Endothelial cell of umbilical vein (primary cell): ENCODE results near the gene ITGAE. TPM values are rescaled to one million over a fixed set of nuclear protein-coding genes. Genes with fewer than 3 reads are reported as not detected.

ENCODE experiments used
- BruUV-seq: library from RNA; stranded (reverse); fragments of 400-500 nt; replicated peaks from 2 replicates; lab custom pipeline; 2021; lab: Mats Ljungman, UMichigan
- CTCF ChIA-PET: fragments of 300-600, 350-600 bp; sonication (Branson Sonifier 250); formaldehyde crosslinking; loops from one replicate; lab custom pipeline; 2021; ENCODE audit warnings: antibody characterized with exemption, inconsistent platforms; lab: Charles Lee
- POLR2A ChIA-PET: fragments of 300-600, 350-600 bp; sonication (Branson Sonifier 250); formaldehyde crosslinking; loops from one replicate; lab custom pipeline; 2021; ENCODE audit warnings: antibody characterized with exemption, inconsistent platforms; lab: Charles Lee
- DNase-seq: peaks from one replicate; pipeline ENCODE4 v3.0.0-alpha.2; 2011; ENCODE audit warnings: low read depth, low spot score
- FAIRE-seq: peaks from 2 replicates; lab custom pipeline; 2011; peaks lifted over from hg19 to GRCh38; lab: Jason Lieb, UNC
- H2AFZ ChIP-seq: 2 replicates; pipeline ENCODE4 v1.6.0; 2012; ENCODE audit warnings: low read depth, low read length, control low read depth, inconsistent platforms
- H3K27ac ChIP-seq: 2 replicates; pipeline ENCODE4 v1.5.1; 2011; ENCODE audit warnings: low read depth, mild to moderate bottlenecking, control low read depth, low read length, moderate library complexity; ENCODE audit not compliant: insufficient read depth
- H3K27me3 ChIP-seq, 2 experiments: 2 replicates each; pipeline versions ENCODE4 v1.6.0 to v1.6.1; 2011; ENCODE audit warnings: low read length in 2 of 2, mixed read lengths in 1 of 2; ENCODE audit not compliant: control insufficient read depth in 2 of 2, insufficient read depth in 2 of 2
- H3K36me3 ChIP-seq, 2 experiments: 2 replicates in 1 of 2; 3 replicates in 1 of 2; pipeline ENCODE4 v1.5.1; 2011; ENCODE audit warnings: low read length in 2 of 2, mild to moderate bottlenecking in 1 of 2, moderate library complexity in 1 of 2; ENCODE audit not compliant: control insufficient read depth in 2 of 2, insufficient read depth in 2 of 2; ENCODE audit errors: extremely low read depth in 1 of 2
- H3K4me1 ChIP-seq: 3 replicates; pipeline ENCODE4 v1.5.1; 2011; ENCODE audit warnings: mild to moderate bottlenecking, low read length; ENCODE audit not compliant: control insufficient read depth, insufficient read depth; ENCODE audit errors: extremely low read depth
- H3K4me2 ChIP-seq: 2 replicates; pipeline ENCODE4 v1.6.1; 2011; ENCODE audit warnings: low read length, control low read depth, mixed read lengths; ENCODE audit not compliant: insufficient read depth
- H3K4me3 ChIP-seq, 3 experiments: fragments of 200-600 bp in 1 of 3; sonication (generic), shearing (Covaris generic) in 1 of 3; replicated peaks in 1 of 3; 2 replicates each; pipeline ENCODE4 v1.5.1; 2011 to 2016; ENCODE audit warnings: control low read depth in 3 of 3, low read length in 3 of 3, mild to moderate bottlenecking in 2 of 3, inconsistent platforms in 1 of 3, low read depth in 1 of 3, moderate library complexity in 1 of 3; ENCODE audit not compliant: insufficient read depth in 1 of 3
- H3K79me2 ChIP-seq: 2 replicates; pipeline ENCODE4 v1.6.0; 2012; ENCODE audit warnings: low read length, inconsistent platforms; ENCODE audit not compliant: control insufficient read depth, insufficient read depth
- H3K9ac ChIP-seq: replicated peaks from 2 replicates; pipeline ENCODE3; 2011; ENCODE audit warnings: low read length, control low read depth; ENCODE audit not compliant: insufficient read depth; ENCODE audit errors: extremely low read depth
- H3K9me1 ChIP-seq: replicated peaks from 3 replicates; pipeline ENCODE4 v1.6.0; 2011; ENCODE audit warnings: mild to moderate bottlenecking, low read length; ENCODE audit not compliant: control insufficient read depth, insufficient read depth; ENCODE audit errors: extremely low read depth
- H3K9me3 ChIP-seq: replicated peaks from 2 replicates; pipeline ENCODE4 v1.5.1; 2012; ENCODE audit warnings: low read length, inconsistent platforms; ENCODE audit not compliant: control insufficient read depth, insufficient read depth
- H4K20me1 ChIP-seq: replicated peaks from 2 replicates; pipeline ENCODE3; 2011; ENCODE audit warnings: mild to moderate bottlenecking, low read length; ENCODE audit not compliant: control insufficient read depth, insufficient read depth; ENCODE audit errors: extremely low read depth
- CTCF ChIP-seq, 2 donors: IDR thresholded peaks; 1 replicate in 1 of 2; 2 replicates in 1 of 2; pipeline ENCODE4 v1.5.1; 2011; ENCODE audit warnings: low read length in 2 of 2, mild to moderate bottlenecking in 2 of 2, moderate library complexity in 2 of 2, control low read depth in 1 of 2, inconsistent platforms in 1 of 2, low read depth in 1 of 2; ENCODE audit not compliant: insufficient read depth in 1 of 2; ENCODE audit errors: extremely low read depth in 1 of 2
- EZH2 ChIP-seq: IDR thresholded peaks from 2 replicates; pipeline ENCODE4 v1.6.1; 2012; ENCODE audit warnings: borderline replicate concordance, low read depth, mild to moderate bottlenecking, moderate library complexity, low read length, inconsistent platforms; ENCODE audit not compliant: severe bottlenecking
- FOS ChIP-seq: IDR thresholded peaks from 2 replicates; pipeline ENCODE4 v1.6.1; 2011; ENCODE audit warnings: mild to moderate bottlenecking, low read length, moderate library complexity, borderline replicate concordance; ENCODE audit not compliant: insufficient read depth
- GATA2 ChIP-seq: IDR thresholded peaks from 2 replicates; pipeline ENCODE4 v1.7.0; 2011; ENCODE audit warnings: low read depth, mild to moderate bottlenecking, moderate library complexity, mixed read lengths, low read length; ENCODE audit not compliant: insufficient read length, insufficient read depth
- JUN ChIP-seq: IDR thresholded peaks from 2 replicates; pipeline ENCODE4 v1.6.1; 2011; ENCODE audit warnings: borderline replicate concordance, low read depth; ENCODE audit not compliant: insufficient read length, insufficient read depth
- MAX ChIP-seq: IDR thresholded peaks from 2 replicates; pipeline ENCODE4 v1.6.1; 2011; ENCODE audit not compliant: insufficient read depth, insufficient read length
- MYC ChIP-seq: IDR thresholded peaks from one replicate; pipeline ENCODE4 v1.6.1; 2011; ENCODE audit warnings: mild to moderate bottlenecking, low read depth, low read length
- POLR2A ChIP-seq: IDR thresholded peaks from 2 replicates; pipeline ENCODE4 v1.6.1; 2012; ENCODE audit warnings: low read depth, mild to moderate bottlenecking, control low read depth, low read length
- POLR2AphosphoS5 ChIP-seq: IDR thresholded peaks from 2 replicates; pipeline ENCODE4 v1.6.1; 2012; ENCODE audit warnings: low read depth, mild to moderate bottlenecking, control low read depth, low read length, moderate library complexity; ENCODE audit not compliant: insufficient read depth
- dilution Hi-C: fragments of 300-500 bp; cut with MboI; formaldehyde crosslinking; loops from one replicate; pipeline ENCODE4 v1.15.0; 2019; ENCODE audit warnings: low sequenced_read_pairs; ENCODE audit not compliant: extremely low pct_ligation_motif_present
- intact Hi-C: fragments of 100-400 bp; cut with micrococcal nuclease; formaldehyde crosslinking; loops from one replicate; pipeline ENCODE4 v1.10.0; 2022
- polyA plus RNA-seq, 4 experiments: library from polyadenylated mRNA; depleted of rRNA in 3 of 4; stranded (reverse) in 3 of 4; unstranded in 1 of 4; fragments of >200 nt; gene quantifications; 2 replicates each; pipeline versions ENCODE4 v1.2.1 to v1.2.3, GENCODE V29; 2011 to 2012; ENCODE audit warnings: missing spikeins in 1 of 4
- total RNA-seq: library from RNA; stranded (reverse); gene quantifications from 2 replicates; pipeline ENCODE4 v1.2.3, GENCODE V29; 2021

The ITGAE gene
- total and polyA plus RNA-seq, 2 donors (not counting 3 experiments of a cell fraction or from before 2014, with no cell fraction given): 29.6 to 71.6 TPM

GRCh38 chr17:3754066-3754457 lies 46.9 kb downstream of the ITGAE start:
- no peaks in the 10 kb centered on the region for H3K9me1 ChIP-seq
- no peak overlapping the region for H3K4me3 ChIP-seq
- no peak for TF ChIP-seq EZH2
- no peak for TF ChIP-seq GATA2
- no peak for TF ChIP-seq FOS
- no peak for TF ChIP-seq MYC
- no peak for TF ChIP-seq POLR2AphosphoS5
- TF ChIP-seq POLR2A: no peak
- TF ChIP-seq MAX: no peak
- TF ChIP-seq CTCF (IDR thresholded peaks at IDR 0.05; ENCODE audit: extremely low read depth in 1 of 2, insufficient read depth in 1 of 2, low read depth in 1 of 2, low read length in 2 of 2): no peak
- no peak for TF ChIP-seq JUN
- FAIRE-seq (no peak), DNase-seq (no peak)
- no TSS peak for BruUV-seq
- no peaks in the 10 kb centered on the region for H3K36me3 ChIP-seq
- no peaks in the 10 kb centered on the region for H3K27me3 ChIP-seq
- dilution Hi-C loops (no loop called here), intact Hi-C loops (no loop called here)
- no peak overlapping the region for H3K4me2 ChIP-seq
- POLR2A ChIA-PET: no interaction called here
- H3K79me2 ChIP-seq: no peaks in the 10 kb centered on the region
- no peaks in the 10 kb centered on the region for H3K9me3 ChIP-seq
- no peak overlapping the region for H3K27ac ChIP-seq
- no peaks in the 10 kb centered on the region for H4K20me1 ChIP-seq
- CTCF ChIA-PET: interaction anchor here (1.2 kb wide), 1 partner anchor 16 kb away, joined by 3 read pairs; no protein-coding TSS in a partner anchor
- no peaks in the 10 kb centered on the region for H3K4me1 ChIP-seq
- no peak overlapping the region for H2AFZ ChIP-seq
- no peak overlapping the region for H3K9ac ChIP-seq
